C1 segment of cervical spinal cord (tissue), 14 donors: ENCODE measurements around the gene EXPH5.
"Not testable (repeated sequence)": the region's sequence is repeated elsewhere in the genome, so short reads cannot be mapped to it uniquely, and the experiment has no call there.

ENCODE experiments used
- DNase-seq, 14 donors: peaks; one replicate each; lab custom pipeline; 2025; lab: John Stamatoyannopoulos, UW

The EXPH5 gene

GRCh38 chr11:108593214-108593922, at the start of gene EXPH5:
Gene EXPH5, minus strand, starts transcription at chr11:108593768. Its CDS starts 232 bp downstream, at chr11:108593536.
- DNase-seq, result peak in 13 of 14 donors; percentile 5 to 92 (median 50)

GRCh38 chr11:108641752-108642151, 48.2 kb upstream of the EXPH5 start:
- not testable (repeated sequence) for DNase-seq

- no peak for DNase-seq
Observed at GRCh38 chr11:108639146-108639545, 45.6 kb upstream of the EXPH5 start.

GRCh38 chr11:108636222-108636621, 42.7 kb upstream of the EXPH5 start:
- no peak for DNase-seq

- DNase-seq, result no peak
Observed at GRCh38 chr11:108635106-108635505, 41.5 kb upstream of the EXPH5 start.

GRCh38 chr11:108632041-108632704, 38.6 kb upstream of the EXPH5 start:
- no peak for DNase-seq

- no peak for DNase-seq
Observed at GRCh38 chr11:108629274-108629673, 35.7 kb upstream of the EXPH5 start.

- no peak for DNase-seq
Observed at GRCh38 chr11:108628812-108629211, 35.2 kb upstream of the EXPH5 start.

- no peak for DNase-seq
Observed at GRCh38 chr11:108628326-108628725, 34.8 kb upstream of the EXPH5 start.

GRCh38 chr11:108624196-108624925, 30.8 kb upstream of the EXPH5 start:
- DNase-seq, result no peak

GRCh38 chr11:108622341-108622740, 28.8 kb upstream of the EXPH5 start:
- DNase-seq, result no peak

GRCh38 chr11:108620958-108621772, 27.6 kb upstream of the EXPH5 start:
- DNase-seq, result no peak

- DNase-seq, result no peak
Observed at GRCh38 chr11:108618529-108618928, 25.0 kb upstream of the EXPH5 start.

GRCh38 chr11:108617055-108617454, 23.5 kb upstream of the EXPH5 start:
- DNase-seq, result no peak

GRCh38 chr11:108616549-108616948, 23.0 kb upstream of the EXPH5 start:
- no peak for DNase-seq

- no peak for DNase-seq
Observed at GRCh38 chr11:108614086-108614485, 20.5 kb upstream of the EXPH5 start.

- DNase-seq, result peak in 1 of 14 donors; percentile 1
Observed at GRCh38 chr11:108609682-108610081, 16.1 kb upstream of the EXPH5 start.

GRCh38 chr11:108608548-108608947, 15.0 kb upstream of the EXPH5 start:
- DNase-seq, result no peak

- no peak for DNase-seq
Observed at GRCh38 chr11:108606495-108607160, 13.1 kb upstream of the EXPH5 start.

GRCh38 chr11:108606070-108606469, 12.5 kb upstream of the EXPH5 start:
- DNase-seq, result no peak

GRCh38 chr11:108602818-108603217, 9.2 kb upstream of the EXPH5 start:
- DNase-seq, result not testable (repeated sequence)
